Chondrocyte (in vitro differentiated cells): ENCODE data around the gene KLHL28. TPM values are rescaled to one million over a fixed set of nuclear protein-coding genes. Genes with fewer than 3 reads are reported as not detected.

Experiments
- DNase-seq: peaks from one replicate; pipeline ENCODE4 v3.0.0; 2021; ENCODE audit warnings: mixed read lengths, low spot score
- H3K27ac Mint-ChIP-seq: one replicate; pipeline ENCODE4 v1.8.0; 2021; ENCODE audit warnings: mild to moderate bottlenecking, moderate library complexity, mixed read lengths; ENCODE audit not compliant: unreplicated experiment
- H3K27me3 Mint-ChIP-seq: 2 replicates; pipeline ENCODE4 v1.8.0; 2021; ENCODE audit warnings: low read depth, mixed read lengths
- H3K36me3 Mint-ChIP-seq: 2 replicates; pipeline ENCODE4 v1.8.0; 2021; ENCODE audit warnings: low read depth, mixed read lengths
- H3K4me1 Mint-ChIP-seq: 2 replicates; pipeline ENCODE4 v1.8.0; 2021; ENCODE audit warnings: low read depth, mild to moderate bottlenecking, mixed read lengths
- H3K4me3 Mint-ChIP-seq: one replicate; pipeline ENCODE4 v1.8.0; 2021; ENCODE audit warnings: mild to moderate bottlenecking, moderate library complexity, mixed read lengths; ENCODE audit not compliant: unreplicated experiment
- H3K9me3 Mint-ChIP-seq: 2 replicates; pipeline ENCODE4 v1.8.0; 2021; ENCODE audit warnings: low read depth, mixed read lengths
- total RNA-seq: library from RNA; stranded (reverse); gene quantifications from 3 replicates; pipeline ENCODE4 v1.2.1, GENCODE V29; 2021
- TF ChIP-seq, protein P1 (sequence below): fragments of 200-600 bp; sonication (generic); IDR thresholded peaks from 2 replicates; pipeline ENCODE4 v1.5.0; 2021; ENCODE audit warnings: antibody characterized with exemption, mild to moderate bottlenecking, moderate library complexity

The KLHL28 gene
- total RNA-seq, 1 donor from 2014 or later = 24.2 TPM

DNA sequence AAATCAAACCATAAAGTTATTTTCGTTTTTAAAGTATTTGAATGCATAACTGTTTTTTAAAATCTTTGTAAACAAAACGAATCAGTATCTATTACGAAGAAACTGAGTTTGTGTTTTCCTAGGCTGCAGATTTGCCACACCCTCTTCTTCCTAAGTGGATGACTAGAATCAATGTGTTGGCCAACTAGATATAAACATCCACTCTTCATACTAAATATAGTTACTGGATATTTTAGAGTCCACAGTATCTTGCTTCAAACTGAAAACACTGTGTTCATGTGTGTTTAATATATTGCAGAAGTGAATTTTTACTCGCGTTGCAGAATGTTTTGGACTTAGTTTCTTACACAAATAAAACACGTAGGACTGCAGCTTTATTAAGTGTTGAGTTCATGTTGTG lies 63.2 kb downstream of the KLHL28 start:
- no peaks in the 10 kb centered on the region for H3K9me3 Mint-ChIP-seq
- no peak for DNase-seq
- no peaks in the 10 kb centered on the region for H3K27me3 Mint-ChIP-seq
- H3K36me3 Mint-ChIP-seq = no peaks in the 10 kb centered on the region
- peak overlapping the region; percentile 91 for H3K4me3 Mint-ChIP-seq
- H3K4me1 Mint-ChIP-seq = peaks cover 30% of the 10 kb centered on the region
- TF ChIP-seq, protein P1, sequence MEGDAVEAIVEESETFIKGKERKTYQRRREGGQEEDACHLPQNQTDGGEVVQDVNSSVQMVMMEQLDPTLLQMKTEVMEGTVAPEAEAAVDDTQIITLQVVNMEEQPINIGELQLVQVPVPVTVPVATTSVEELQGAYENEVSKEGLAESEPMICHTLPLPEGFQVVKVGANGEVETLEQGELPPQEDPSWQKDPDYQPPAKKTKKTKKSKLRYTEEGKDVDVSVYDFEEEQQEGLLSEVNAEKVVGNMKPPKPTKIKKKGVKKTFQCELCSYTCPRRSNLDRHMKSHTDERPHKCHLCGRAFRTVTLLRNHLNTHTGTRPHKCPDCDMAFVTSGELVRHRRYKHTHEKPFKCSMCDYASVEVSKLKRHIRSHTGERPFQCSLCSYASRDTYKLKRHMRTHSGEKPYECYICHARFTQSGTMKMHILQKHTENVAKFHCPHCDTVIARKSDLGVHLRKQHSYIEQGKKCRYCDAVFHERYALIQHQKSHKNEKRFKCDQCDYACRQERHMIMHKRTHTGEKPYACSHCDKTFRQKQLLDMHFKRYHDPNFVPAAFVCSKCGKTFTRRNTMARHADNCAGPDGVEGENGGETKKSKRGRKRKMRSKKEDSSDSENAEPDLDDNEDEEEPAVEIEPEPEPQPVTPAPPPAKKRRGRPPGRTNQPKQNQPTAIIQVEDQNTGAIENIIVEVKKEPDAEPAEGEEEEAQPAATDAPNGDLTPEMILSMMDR = no peak
- H3K27ac Mint-ChIP-seq = no peak overlapping the region

DNA sequence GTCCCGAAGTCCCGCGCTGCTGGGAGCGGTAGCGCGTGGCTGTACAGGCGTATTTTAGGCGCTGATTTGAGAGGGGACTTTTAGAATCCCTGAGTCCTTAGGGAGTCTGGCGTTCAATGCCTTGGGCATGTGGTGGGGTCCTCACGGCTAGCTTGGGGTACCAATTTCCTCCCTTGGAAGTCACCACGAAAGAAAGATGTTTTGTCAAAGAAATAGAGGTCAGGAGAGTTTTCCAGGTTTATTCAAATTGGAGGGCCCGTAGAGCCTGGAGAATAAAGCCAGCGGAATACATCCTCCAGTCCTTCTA lies 63.9 kb downstream of the KLHL28 start:
- DNase-seq = no peak
- Mint-ChIP-seq H3K27ac (peak overlapping the region; percentile 89), H3K4me3 (peak overlapping the region; percentile 91), H3K4me1 (peaks cover 31% of the 10 kb centered on the region), H3K36me3 (no peaks in the 10 kb centered on the region), H3K27me3 (no peaks in the 10 kb centered on the region), H3K9me3 (no peaks in the 10 kb centered on the region)
- TF ChIP-seq, protein P1 = no peak

- H3K27ac Mint-ChIP-seq = peak overlapping the region; percentile 97
- H3K4me1 Mint-ChIP-seq = peaks cover 36% of the 10 kb centered on the region
- no peaks in the 10 kb centered on the region for H3K9me3 Mint-ChIP-seq
- H3K27me3 Mint-ChIP-seq = no peaks in the 10 kb centered on the region
- H3K36me3 Mint-ChIP-seq = no peaks in the 10 kb centered on the region
- peak; percentile 96 for DNase-seq
- TF ChIP-seq, protein P1 = no peak
- H3K4me3 Mint-ChIP-seq = peak overlapping the region; percentile 91
These were observed 64.5 kb downstream of the KLHL28 start for GRCh38 chr14:44897041-44897844.

- H3K27me3 Mint-ChIP-seq = no peaks in the 10 kb centered on the region
- H3K27ac Mint-ChIP-seq = peak overlapping the region; percentile 97
- H3K36me3 Mint-ChIP-seq = no peaks in the 10 kb centered on the region
- H3K9me3 Mint-ChIP-seq = peaks cover 3% of the 10 kb centered on the region
- TF ChIP-seq, protein P1 = no peak
- H3K4me3 Mint-ChIP-seq = peak overlapping the region; percentile 91
- DNase-seq = no peak
- peaks cover 38% of the 10 kb centered on the region for H3K4me1 Mint-ChIP-seq
These were observed 65.3 kb downstream of the KLHL28 start for GRCh38 chr14:44896275-44897040.

DNA sequence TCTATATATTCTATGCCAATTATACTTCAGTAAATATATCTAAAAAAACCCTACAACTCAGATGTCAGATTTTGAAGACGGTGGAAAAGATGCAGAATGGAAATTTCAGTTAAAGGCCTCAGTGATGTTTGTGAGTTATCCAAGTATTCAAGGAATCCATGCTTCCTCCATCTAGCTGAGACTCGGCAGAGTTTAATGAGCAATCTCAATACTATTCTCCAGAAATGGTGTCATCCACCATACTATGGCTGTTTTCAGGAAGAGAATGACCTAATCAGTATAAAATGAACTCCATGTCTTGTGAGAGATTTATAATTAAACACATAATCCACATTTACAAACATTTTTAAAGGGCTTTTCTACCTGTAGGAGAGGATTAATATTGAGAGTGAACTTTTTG lies 66.0 kb downstream of the KLHL28 start:
- Mint-ChIP-seq H3K9me3 (peaks cover 3% of the 10 kb centered on the region), H3K27me3 (no peaks in the 10 kb centered on the region), H3K4me1 (peaks cover 38% of the 10 kb centered on the region), H3K4me3 (peak overlapping the region; percentile 13), H3K36me3 (no peaks in the 10 kb centered on the region), H3K27ac (peak overlapping the region; percentile 97)
- TF ChIP-seq, protein P1 = no peak
- no peak for DNase-seq
